ENCODE data around the gene SAMD4B. TPM values are rescaled to one million over a fixed set of nuclear protein-coding genes. Genes with fewer than 3 reads are reported as not detected.

The SAMD4B gene
- polyA plus RNA-seq, 2 donors, result 78.7 to 140 TPM

DNA sequence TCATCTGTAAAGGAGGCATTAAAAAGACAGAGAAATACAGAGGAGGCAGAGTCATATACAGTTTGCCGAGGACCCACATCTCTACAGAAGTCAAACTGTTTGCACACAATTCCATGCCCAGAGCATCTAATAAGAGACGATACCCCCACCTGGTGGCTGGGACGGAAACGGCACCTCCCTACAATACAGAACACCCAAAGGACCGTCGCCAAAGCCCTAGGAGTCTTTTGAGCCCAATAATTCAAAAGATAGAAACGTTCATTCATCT lies 69.5 kb downstream of the SAMD4B start:
- WGBS, 2 donors, result 0% methylated on average over 7 of the region's 7 CpGs
- Histone ChIP-seq H3K36me3 (ENCODE audit: control insufficient read depth in 2 of 2, insufficient read depth in 2 of 2, low read length in 1 of 2) (peaks cover 7 to 11% of the 10 kb centered on the region in 2 donors), H3K27me3 (ENCODE audit: control insufficient read depth in 1 of 2, insufficient read depth in 2 of 2, low read length in 2 of 2) (no peaks in the 10 kb centered on the region), H3K9me3 (ENCODE audit: control insufficient read depth in 2 of 2, insufficient read depth in 1 of 2, low read depth in 1 of 2, low read length in 1 of 2) (no peaks in the 10 kb centered on the region), H3K27ac (ENCODE audit: low read depth in 2 of 2, low read length in 1 of 2) (peak overlapping the region; percentile 81 to 100), H3K4me1 (ENCODE audit: control insufficient read depth in 2 of 2, insufficient read depth in 2 of 2, low read length in 1 of 2) (peaks cover 5 to 7% of the 10 kb centered on the region in 2 donors), H3K4me3 (ENCODE audit: low read depth in 1 of 2, low read length in 2 of 2) (peak overlapping the region in 1 of 2 donors; percentile 94)

GRCh38 chr19:39412100-39412866 lies 70.1 kb downstream of the SAMD4B start, which contains the start of gene PLEKHG2:
PLEKHG2 (plus strand) TSS chr19:39412669; CDS start chr19:39414087, 1,418 bp downstream.
- no peaks in the 10 kb centered on the region for H3K27me3 ChIP-seq (ENCODE audit: control insufficient read depth in 1 of 2, insufficient read depth in 2 of 2, low read length in 2 of 2)
- H3K4me3 ChIP-seq (ENCODE audit: low read depth in 1 of 2, low read length in 2 of 2), result peak within 1 kb of the TSS; percentile 61 to 94
- peak within 1 kb of the TSS; percentile 100 for H3K27ac ChIP-seq (ENCODE audit: low read depth in 2 of 2, low read length in 1 of 2)
- no peaks in the 10 kb centered on the region for H3K9me3 ChIP-seq (ENCODE audit: control insufficient read depth in 2 of 2, insufficient read depth in 1 of 2, low read depth in 1 of 2, low read length in 1 of 2)
- peaks cover 7 to 11% of the 10 kb centered on the region in 2 donors for H3K36me3 ChIP-seq (ENCODE audit: control insufficient read depth in 2 of 2, insufficient read depth in 2 of 2, low read length in 1 of 2)
- peaks cover 5 to 7% of the 10 kb centered on the region in 2 donors for H3K4me1 ChIP-seq (ENCODE audit: control insufficient read depth in 2 of 2, insufficient read depth in 2 of 2, low read length in 1 of 2)
- WGBS, 2 donors, result 0% methylated on average over 59 to 60 of the region's 60 CpGs

GRCh38 chr19:39412867-39413271 lies 70.6 kb downstream of the SAMD4B start:
- Histone ChIP-seq H3K4me1 (ENCODE audit: control insufficient read depth in 2 of 2, insufficient read depth in 2 of 2, low read length in 1 of 2) (peaks cover 5 to 7% of the 10 kb centered on the region in 2 donors), H3K4me3 (ENCODE audit: low read depth in 1 of 2, low read length in 2 of 2) (peak overlapping the region; percentile 56 to 61), H3K36me3 (ENCODE audit: control insufficient read depth in 2 of 2, insufficient read depth in 2 of 2, low read length in 1 of 2) (peaks cover 4 to 9% of the 10 kb centered on the region in 2 donors), H3K27ac (ENCODE audit: low read depth in 2 of 2, low read length in 1 of 2) (peak overlapping the region; percentile 86 to 94), H3K9me3 (ENCODE audit: control insufficient read depth in 2 of 2, insufficient read depth in 1 of 2, low read depth in 1 of 2, low read length in 1 of 2) (no peaks in the 10 kb centered on the region), H3K27me3 (ENCODE audit: control insufficient read depth in 1 of 2, insufficient read depth in 2 of 2, low read length in 2 of 2) (no peaks in the 10 kb centered on the region)
- WGBS, 2 donors, result 0% methylated on average over 24 of the region's 24 CpGs

- Histone ChIP-seq H3K27ac (ENCODE audit: low read depth in 2 of 2, low read length in 1 of 2) (peak overlapping the region; percentile 86 to 94), H3K4me1 (ENCODE audit: control insufficient read depth in 2 of 2, insufficient read depth in 2 of 2, low read length in 1 of 2) (peaks cover 5 to 7% of the 10 kb centered on the region in 2 donors), H3K9me3 (ENCODE audit: control insufficient read depth in 2 of 2, insufficient read depth in 1 of 2, low read depth in 1 of 2, low read length in 1 of 2) (no peaks in the 10 kb centered on the region), H3K4me3 (ENCODE audit: low read depth in 1 of 2, low read length in 2 of 2) (peak overlapping the region; percentile 56 to 61), H3K27me3 (ENCODE audit: control insufficient read depth in 1 of 2, insufficient read depth in 2 of 2, low read length in 2 of 2) (no peaks in the 10 kb centered on the region), H3K36me3 (ENCODE audit: control insufficient read depth in 2 of 2, insufficient read depth in 2 of 2, low read length in 1 of 2) (peaks cover 0 to 4% of the 10 kb centered on the region in 2 donors)
- 2 to 3% methylated on average over 43 to 54 of the region's 54 CpGs for WGBS, 2 donors
Measured at GRCh38 chr19:39413272-39413910, 71.2 kb downstream of the SAMD4B start.

DNA sequence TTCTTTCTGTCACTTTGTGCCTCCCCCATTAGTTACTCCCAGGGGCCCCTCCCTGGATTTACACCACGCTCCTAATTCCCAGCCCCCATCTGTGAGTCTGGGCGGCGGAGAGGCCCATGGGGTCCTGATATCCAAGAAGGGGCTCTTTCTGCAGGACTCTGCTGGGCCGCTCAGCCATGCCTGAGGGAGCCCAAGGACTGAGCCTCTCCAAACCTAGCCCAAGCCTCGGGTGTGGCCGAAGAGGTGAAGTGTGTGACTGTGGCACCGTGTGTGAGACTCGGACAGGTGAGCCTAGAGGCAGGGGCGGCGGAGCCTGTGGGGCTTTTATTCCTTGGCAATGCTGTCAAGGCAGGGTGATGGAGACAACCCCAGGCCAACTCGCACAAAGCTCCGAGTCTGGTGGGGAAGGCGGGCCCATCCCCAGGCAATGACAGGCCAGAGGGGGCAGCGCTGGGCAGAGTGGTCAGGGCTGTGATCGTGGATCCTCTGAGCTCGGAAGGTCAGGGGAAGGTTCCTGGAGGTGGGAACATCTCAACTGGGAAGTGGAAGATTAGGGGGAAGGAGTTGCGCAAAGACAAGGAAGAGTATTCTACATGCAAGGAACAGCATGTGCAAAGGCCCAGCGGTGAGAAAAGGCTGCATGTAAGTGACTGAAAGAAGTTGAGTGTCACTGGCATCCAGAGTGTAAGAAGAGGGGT lies 71.8 kb downstream of the SAMD4B start:
- 43 to 46% methylated on average over 18 of the region's 18 CpGs for WGBS, 2 donors
- H3K27ac ChIP-seq (ENCODE audit: low read depth in 2 of 2, low read length in 1 of 2), result peak overlapping the region; percentile 86 to 94

GRCh38 chr19:39415111-39416046 lies 73.2 kb downstream of the SAMD4B start:
- Histone ChIP-seq H3K4me1 (ENCODE audit: control insufficient read depth in 2 of 2, insufficient read depth in 2 of 2, low read length in 1 of 2) (peaks cover 5 to 6% of the 10 kb centered on the region in 2 donors), H3K27ac (ENCODE audit: low read depth in 2 of 2, low read length in 1 of 2) (peak overlapping the region in 1 of 2 donors; percentile 36), H3K9me3 (ENCODE audit: control insufficient read depth in 2 of 2, insufficient read depth in 1 of 2, low read depth in 1 of 2, low read length in 1 of 2) (no peaks in the 10 kb centered on the region), H3K4me3 (ENCODE audit: low read depth in 1 of 2, low read length in 2 of 2) (no peak overlapping the region), H3K36me3 (ENCODE audit: control insufficient read depth in 2 of 2, insufficient read depth in 2 of 2, low read length in 1 of 2) (no peaks in the 10 kb centered on the region), H3K27me3 (ENCODE audit: control insufficient read depth in 1 of 2, insufficient read depth in 2 of 2, low read length in 2 of 2) (no peaks in the 10 kb centered on the region)
- WGBS, 2 donors, result 71 to 73% methylated on average over 35 of the region's 35 CpGs

More for the DNA sequence above, 71.8 kb downstream of the SAMD4B start:
- Histone ChIP-seq H3K9me3 (ENCODE audit: control insufficient read depth in 2 of 2, insufficient read depth in 1 of 2, low read depth in 1 of 2, low read length in 1 of 2) (no peaks in the 10 kb centered on the region), H3K4me3 (ENCODE audit: low read depth in 1 of 2, low read length in 2 of 2) (peak overlapping the region; percentile 56 to 61), H3K27me3 (ENCODE audit: control insufficient read depth in 1 of 2, insufficient read depth in 2 of 2, low read length in 2 of 2) (no peaks in the 10 kb centered on the region), H3K4me1 (ENCODE audit: control insufficient read depth in 2 of 2, insufficient read depth in 2 of 2, low read length in 1 of 2) (peaks cover 5 to 7% of the 10 kb centered on the region in 2 donors), H3K36me3 (ENCODE audit: control insufficient read depth in 2 of 2, insufficient read depth in 2 of 2, low read length in 1 of 2) (no peaks in the 10 kb centered on the region)

GRCh38 chr19:39416152-39417120 lies 74.2 kb downstream of the SAMD4B start:
- Histone ChIP-seq H3K4me1 (ENCODE audit: control insufficient read depth in 2 of 2, insufficient read depth in 2 of 2, low read length in 1 of 2) (peaks cover 0 to 5% of the 10 kb centered on the region in 2 donors), H3K36me3 (ENCODE audit: control insufficient read depth in 2 of 2, insufficient read depth in 2 of 2, low read length in 1 of 2) (no peaks in the 10 kb centered on the region), H3K27ac (ENCODE audit: low read depth in 2 of 2, low read length in 1 of 2) (no peak overlapping the region), H3K9me3 (ENCODE audit: control insufficient read depth in 2 of 2, insufficient read depth in 1 of 2, low read depth in 1 of 2, low read length in 1 of 2) (no peaks in the 10 kb centered on the region), H3K27me3 (ENCODE audit: control insufficient read depth in 1 of 2, insufficient read depth in 2 of 2, low read length in 2 of 2) (no peaks in the 10 kb centered on the region), H3K4me3 (ENCODE audit: low read depth in 1 of 2, low read length in 2 of 2) (no peak overlapping the region)
- 78 to 80% methylated on average over 24 to 27 of the region's 27 CpGs for WGBS, 2 donors

- no peaks in the 10 kb centered on the region for H3K27me3 ChIP-seq (ENCODE audit: control insufficient read depth in 1 of 2, insufficient read depth in 2 of 2, low read length in 2 of 2)
- no peaks in the 10 kb centered on the region for H3K36me3 ChIP-seq (ENCODE audit: control insufficient read depth in 2 of 2, insufficient read depth in 2 of 2, low read length in 1 of 2)
- H3K27ac ChIP-seq (ENCODE audit: low read depth in 2 of 2, low read length in 1 of 2), result no peak overlapping the region
- H3K4me3 ChIP-seq (ENCODE audit: low read depth in 1 of 2, low read length in 2 of 2), result no peak overlapping the region
- 89 to 93% methylated on average over 29 to 30 of the region's 30 CpGs for WGBS, 2 donors
- H3K4me1 ChIP-seq (ENCODE audit: control insufficient read depth in 2 of 2, insufficient read depth in 2 of 2, low read length in 1 of 2), result peaks cover 0 to 5% of the 10 kb centered on the region in 2 donors
- H3K9me3 ChIP-seq (ENCODE audit: control insufficient read depth in 2 of 2, insufficient read depth in 1 of 2, low read depth in 1 of 2, low read length in 1 of 2), result no peaks in the 10 kb centered on the region
Measured at GRCh38 chr19:39417463-39418181, 75.4 kb downstream of the SAMD4B start.

Measured in esophagus (tissue), 2 donors.